Subcutaneous adipose tissue (tissue), 4 donors: Measurements from ENCODE around the gene UNC13D. TPM values are rescaled to one million over a fixed set of nuclear protein-coding genes. Genes with fewer than 3 reads are reported as not detected.

Experiments used
- total RNA-seq, 4 donors: library from RNA; depleted of rRNA; stranded (reverse); fragments of >200 nt; gene quantifications; one replicate each; pipeline ENCODE4 v1.1.0, GENCODE V29; 2016
- TF ChIP-seq, protein P1 (sequence below): fragments of 450-650 bp; IDR thresholded peaks from one replicate; pipeline ENCODE4 v1.5.1; 2016; ENCODE audit warnings: low read depth, mild to moderate bottlenecking, control low read depth, antibody characterized with exemption, moderate library complexity

UNC13D gene
- total RNA-seq, 4 donors from 2014 or later: 4.7 to 9.7 (median 8.5) TPM

GRCh38 chr17:75869282-75870141, 25.3 kb upstream of the UNC13D start:
- TF ChIP-seq, protein P1, sequence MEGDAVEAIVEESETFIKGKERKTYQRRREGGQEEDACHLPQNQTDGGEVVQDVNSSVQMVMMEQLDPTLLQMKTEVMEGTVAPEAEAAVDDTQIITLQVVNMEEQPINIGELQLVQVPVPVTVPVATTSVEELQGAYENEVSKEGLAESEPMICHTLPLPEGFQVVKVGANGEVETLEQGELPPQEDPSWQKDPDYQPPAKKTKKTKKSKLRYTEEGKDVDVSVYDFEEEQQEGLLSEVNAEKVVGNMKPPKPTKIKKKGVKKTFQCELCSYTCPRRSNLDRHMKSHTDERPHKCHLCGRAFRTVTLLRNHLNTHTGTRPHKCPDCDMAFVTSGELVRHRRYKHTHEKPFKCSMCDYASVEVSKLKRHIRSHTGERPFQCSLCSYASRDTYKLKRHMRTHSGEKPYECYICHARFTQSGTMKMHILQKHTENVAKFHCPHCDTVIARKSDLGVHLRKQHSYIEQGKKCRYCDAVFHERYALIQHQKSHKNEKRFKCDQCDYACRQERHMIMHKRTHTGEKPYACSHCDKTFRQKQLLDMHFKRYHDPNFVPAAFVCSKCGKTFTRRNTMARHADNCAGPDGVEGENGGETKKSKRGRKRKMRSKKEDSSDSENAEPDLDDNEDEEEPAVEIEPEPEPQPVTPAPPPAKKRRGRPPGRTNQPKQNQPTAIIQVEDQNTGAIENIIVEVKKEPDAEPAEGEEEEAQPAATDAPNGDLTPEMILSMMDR: no peak

DNA sequence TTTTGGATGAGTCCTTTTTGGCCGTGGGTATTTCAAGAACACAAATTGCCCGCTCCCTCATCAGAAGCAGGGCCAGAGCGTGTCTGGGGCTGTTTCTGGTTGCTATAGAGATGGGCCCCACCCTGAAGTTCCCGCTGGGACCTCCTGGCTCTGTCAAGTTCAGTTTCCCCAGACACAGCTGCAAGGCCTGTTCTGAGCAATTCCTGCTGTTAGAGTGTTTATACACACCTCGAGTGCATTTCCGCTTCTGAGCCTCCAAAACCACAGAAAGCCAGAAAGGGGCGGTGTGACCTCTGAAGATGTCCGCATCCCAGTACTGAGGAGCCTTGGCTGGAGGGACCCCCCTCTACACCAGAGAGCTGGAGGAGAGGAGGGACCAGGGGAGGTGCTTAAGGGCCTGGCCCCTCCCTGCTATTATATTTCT, 20.3 kb upstream of the UNC13D start:
- TF ChIP-seq, protein P1: no peak

GRCh38 chr17:75861927-75862317, 17.7 kb upstream of the UNC13D start:
- TF ChIP-seq, protein P1: no peak

DNA sequence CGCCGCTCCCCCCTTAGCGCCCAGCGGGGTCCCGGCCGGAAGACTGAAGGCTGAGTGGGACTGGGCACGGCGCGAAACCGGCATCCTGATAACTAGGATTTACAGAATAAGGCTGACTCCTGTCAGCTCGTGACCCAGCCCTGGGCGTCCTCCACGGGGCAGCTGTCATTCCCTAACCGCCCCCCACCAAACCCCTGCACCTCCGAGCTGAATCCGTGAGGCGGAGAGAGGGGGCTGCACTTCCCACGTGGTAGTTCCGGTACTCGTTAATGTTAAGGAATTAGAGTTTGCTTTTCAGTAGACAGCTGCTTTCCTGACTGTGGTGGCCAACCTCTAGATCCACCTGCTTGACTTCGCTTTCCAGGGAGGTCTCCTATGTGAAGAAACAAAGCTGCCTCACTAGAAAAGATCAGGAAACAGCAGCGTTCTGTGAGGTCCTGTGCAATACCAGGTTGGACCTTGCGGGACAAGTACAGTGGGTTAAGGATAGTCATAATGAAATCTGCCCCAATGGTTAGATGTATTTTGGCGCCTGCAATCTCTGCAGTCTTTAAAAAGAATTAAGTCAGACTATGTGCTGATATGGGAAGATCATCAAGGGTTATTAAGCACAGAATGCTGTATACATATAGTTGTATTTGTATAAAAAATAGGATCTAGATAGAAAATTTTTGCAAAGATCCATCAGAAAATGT, 12.0 kb upstream of the UNC13D start:
- TF ChIP-seq, protein P1: no peak

GRCh38 chr17:75855310-75856061, 11.3 kb upstream of the UNC13D start, which contains the start of gene WBP2:
Gene WBP2 (minus strand): TSS chr17:75855335. CDS start chr17:75855297, 38 bp downstream.
- TF ChIP-seq, protein P1: no peak

- TF ChIP-seq, protein P1: no peak
These were observed 10.7 kb upstream of the UNC13D start for GRCh38 chr17:75854881-75855309.
